Rectal smooth muscle tissue (tissue), 1 donor: ENCODE results near the gene INHBB.

Experiments
- H3K27ac ChIP-seq: one replicate; pipeline ENCODE4 v1.7.0; 2013; ENCODE audit warnings: low read depth, low read length, inconsistent platforms
- H3K27me3 ChIP-seq: one replicate; pipeline ENCODE4 v1.7.0; 2013; ENCODE audit warnings: low read length; ENCODE audit not compliant: control insufficient read depth, insufficient read depth
- H3K36me3 ChIP-seq: one replicate; pipeline ENCODE4 v1.7.0; 2013; ENCODE audit warnings: low read length; ENCODE audit not compliant: control insufficient read depth, insufficient read depth
- H3K4me1 ChIP-seq: one replicate; pipeline ENCODE4 v1.7.0; 2013; ENCODE audit warnings: low read length; ENCODE audit not compliant: control insufficient read depth, insufficient read depth
- H3K4me3 ChIP-seq: one replicate; pipeline ENCODE4 v1.7.0; 2013; ENCODE audit warnings: low read length
- H3K9ac ChIP-seq: one replicate; pipeline ENCODE4 v1.7.0; 2013; ENCODE audit warnings: low read length

The INHBB gene

DNA sequence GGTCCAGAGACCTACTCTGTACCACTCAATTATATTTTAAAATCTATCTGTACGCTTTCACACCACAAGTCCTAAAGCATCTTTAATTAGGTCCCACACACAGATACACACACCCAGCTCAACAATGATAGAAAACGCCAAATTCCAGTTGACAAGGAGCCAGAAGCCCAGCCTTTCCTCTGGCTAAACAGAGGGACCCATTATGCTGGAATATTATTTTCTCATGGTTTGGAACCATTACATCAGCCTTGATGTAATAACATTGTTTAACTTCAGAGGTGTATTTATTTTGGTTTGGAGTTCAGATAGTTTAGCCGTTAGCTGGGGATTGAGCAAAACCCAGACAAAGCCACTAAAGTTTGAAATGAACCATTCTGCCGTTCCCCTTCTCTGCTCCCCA, 14.0 kb upstream of the INHBB start:
- Histone ChIP-seq H3K4me1 (no peaks in the 10 kb centered on the region), H3K27ac (no peak overlapping the region), H3K9ac (no peak overlapping the region), H3K27me3 (no peaks in the 10 kb centered on the region), H3K36me3 (no peaks in the 10 kb centered on the region), H3K4me3 (no peak overlapping the region)

GRCh38 chr2:120332384-120332783, 13.6 kb upstream of the INHBB start:
- Histone ChIP-seq H3K27ac (no peak overlapping the region), H3K9ac (no peak overlapping the region), H3K36me3 (no peaks in the 10 kb centered on the region), H3K27me3 (no peaks in the 10 kb centered on the region), H3K4me1 (no peaks in the 10 kb centered on the region), H3K4me3 (no peak overlapping the region)

DNA sequence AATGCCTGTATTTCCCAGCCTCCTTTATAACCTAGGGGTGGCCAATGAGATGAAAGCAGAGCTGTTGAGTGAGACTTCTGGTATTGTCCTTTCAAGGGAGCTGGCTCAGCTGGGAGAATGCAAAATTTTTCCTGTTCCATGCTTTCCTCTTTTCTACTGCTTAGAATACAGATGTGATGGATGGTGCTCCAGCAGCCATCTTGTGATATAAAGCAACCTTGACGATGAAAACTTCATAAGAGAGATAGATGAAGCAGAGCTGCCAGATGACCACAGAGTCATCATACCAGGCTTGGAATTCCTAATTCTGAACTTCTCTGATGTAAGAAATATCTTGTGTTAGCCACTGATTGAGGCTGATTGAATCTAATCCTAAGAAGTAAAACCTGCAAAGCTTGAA, 11.9 kb upstream of the INHBB start:
- no peaks in the 10 kb centered on the region for H3K27me3 ChIP-seq
- no peak overlapping the region for H3K4me3 ChIP-seq
- no peaks in the 10 kb centered on the region for H3K4me1 ChIP-seq
- H3K9ac ChIP-seq: no peak overlapping the region
- H3K36me3 ChIP-seq: no peaks in the 10 kb centered on the region
- H3K27ac ChIP-seq: no peak overlapping the region

- no peak overlapping the region for H3K4me3 ChIP-seq
- H3K9ac ChIP-seq: no peak overlapping the region
- H3K36me3 ChIP-seq: no peaks in the 10 kb centered on the region
- no peaks in the 10 kb centered on the region for H3K4me1 ChIP-seq
- peaks cover 12% of the 10 kb centered on the region for H3K27me3 ChIP-seq
- no peak overlapping the region for H3K27ac ChIP-seq
These were observed 9.2 kb upstream of the INHBB start for GRCh38 chr2:120336749-120337148.

GRCh38 chr2:120338015-120338414, 7.9 kb upstream of the INHBB start:
- Histone ChIP-seq H3K27ac (no peak overlapping the region), H3K9ac (no peak overlapping the region)

DNA sequence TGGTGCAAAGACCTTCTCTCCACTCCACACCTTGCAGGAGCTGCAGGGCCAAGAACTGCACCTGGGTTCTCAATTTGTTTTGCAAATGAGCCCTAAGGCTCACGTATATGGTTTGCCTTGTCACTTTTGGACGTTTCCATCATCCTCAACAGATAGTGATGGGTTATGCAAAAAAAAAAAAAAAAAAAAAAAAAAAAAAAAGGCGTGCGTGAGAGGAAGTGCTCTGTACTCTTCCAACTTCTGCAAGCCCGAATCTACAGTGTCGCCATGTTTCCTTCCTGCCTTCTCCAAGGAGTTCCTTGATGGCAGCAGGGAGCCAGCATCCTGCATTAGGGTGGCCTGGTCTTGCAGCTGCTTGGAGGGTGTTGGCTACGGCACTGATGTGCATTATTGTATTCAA, 4.0 kb upstream of the INHBB start:
- no peak overlapping the region for H3K9ac ChIP-seq
- no peak overlapping the region for H3K27ac ChIP-seq
- no peak overlapping the region for H3K4me3 ChIP-seq
- no peaks in the 10 kb centered on the region for H3K36me3 ChIP-seq
- H3K4me1 ChIP-seq: no peaks in the 10 kb centered on the region
- H3K27me3 ChIP-seq: peaks cover 34% of the 10 kb centered on the region

More at GRCh38 chr2:120338015-120338414, 7.9 kb upstream of the INHBB start:
- peaks cover 21% of the 10 kb centered on the region for H3K27me3 ChIP-seq
- H3K4me1 ChIP-seq: no peaks in the 10 kb centered on the region
- H3K4me3 ChIP-seq: no peak overlapping the region
- H3K36me3 ChIP-seq: no peaks in the 10 kb centered on the region

GRCh38 chr2:120342446-120342845, 3.5 kb upstream of the INHBB start:
- Histone ChIP-seq H3K27ac (no peak overlapping the region), H3K36me3 (no peaks in the 10 kb centered on the region), H3K4me1 (no peaks in the 10 kb centered on the region), H3K27me3 (peaks cover 36% of the 10 kb centered on the region), H3K9ac (no peak overlapping the region), H3K4me3 (no peak overlapping the region)

DNA sequence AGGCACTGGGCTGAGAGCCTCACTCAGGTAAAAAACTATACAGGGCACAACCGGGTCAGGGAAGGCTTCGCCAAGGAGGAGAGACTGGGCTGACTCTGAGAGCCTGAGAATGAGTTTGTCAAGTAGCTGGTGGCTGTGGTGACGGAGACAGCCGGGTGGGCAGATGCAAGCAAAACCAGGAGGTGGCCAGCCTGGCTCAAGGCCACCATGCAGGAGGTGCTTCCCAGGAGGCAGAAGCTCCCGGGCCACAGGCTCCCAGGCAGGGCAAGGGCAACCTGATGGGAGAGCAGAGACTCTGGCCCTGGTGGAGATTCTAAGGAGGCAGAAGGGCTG, 2.9 kb upstream of the INHBB start:
- Histone ChIP-seq H3K27me3 (peaks cover 39% of the 10 kb centered on the region), H3K36me3 (no peaks in the 10 kb centered on the region), H3K9ac (no peak overlapping the region), H3K27ac (no peak overlapping the region), H3K4me3 (no peak overlapping the region), H3K4me1 (no peaks in the 10 kb centered on the region)

DNA sequence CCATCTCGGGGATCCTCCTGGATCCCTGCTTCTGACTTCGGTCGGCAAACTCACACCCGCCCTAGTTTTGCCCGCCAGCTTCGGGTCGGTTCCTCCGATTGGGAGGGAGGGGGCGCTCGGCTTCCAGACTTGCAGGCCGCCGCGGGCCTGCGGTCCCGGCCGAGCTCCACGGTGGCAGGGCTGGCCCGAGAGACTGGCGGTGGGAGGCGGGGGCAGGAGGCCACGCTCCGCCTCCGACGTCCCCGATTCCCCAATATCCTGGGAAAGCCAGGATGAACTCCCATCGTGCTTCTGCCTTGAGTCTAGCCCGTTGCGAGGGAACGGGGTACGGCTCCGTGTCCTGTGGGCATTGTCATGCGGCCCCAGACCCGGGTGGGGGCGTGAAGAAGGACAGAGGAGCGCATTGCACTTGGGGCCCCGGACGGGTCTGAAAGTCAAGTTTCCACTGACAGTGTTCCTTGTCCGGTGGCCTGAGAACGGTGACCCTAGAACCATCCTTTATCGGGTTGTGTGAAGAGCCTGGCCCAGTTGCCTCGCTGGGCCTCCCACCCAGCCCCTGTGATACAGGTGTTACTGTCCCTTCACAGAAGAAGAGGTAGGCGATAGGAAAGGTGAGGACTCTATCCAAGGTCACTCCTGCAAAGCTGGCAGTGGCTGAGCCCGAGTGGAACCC, 2.4 kb upstream of the INHBB start:
- peaks cover 42% of the 10 kb centered on the region for H3K27me3 ChIP-seq
- peak overlapping the region; percentile 35 for H3K4me3 ChIP-seq
- H3K36me3 ChIP-seq: no peaks in the 10 kb centered on the region
- no peak overlapping the region for H3K27ac ChIP-seq
- H3K9ac ChIP-seq: no peak overlapping the region
- no peaks in the 10 kb centered on the region for H3K4me1 ChIP-seq

DNA sequence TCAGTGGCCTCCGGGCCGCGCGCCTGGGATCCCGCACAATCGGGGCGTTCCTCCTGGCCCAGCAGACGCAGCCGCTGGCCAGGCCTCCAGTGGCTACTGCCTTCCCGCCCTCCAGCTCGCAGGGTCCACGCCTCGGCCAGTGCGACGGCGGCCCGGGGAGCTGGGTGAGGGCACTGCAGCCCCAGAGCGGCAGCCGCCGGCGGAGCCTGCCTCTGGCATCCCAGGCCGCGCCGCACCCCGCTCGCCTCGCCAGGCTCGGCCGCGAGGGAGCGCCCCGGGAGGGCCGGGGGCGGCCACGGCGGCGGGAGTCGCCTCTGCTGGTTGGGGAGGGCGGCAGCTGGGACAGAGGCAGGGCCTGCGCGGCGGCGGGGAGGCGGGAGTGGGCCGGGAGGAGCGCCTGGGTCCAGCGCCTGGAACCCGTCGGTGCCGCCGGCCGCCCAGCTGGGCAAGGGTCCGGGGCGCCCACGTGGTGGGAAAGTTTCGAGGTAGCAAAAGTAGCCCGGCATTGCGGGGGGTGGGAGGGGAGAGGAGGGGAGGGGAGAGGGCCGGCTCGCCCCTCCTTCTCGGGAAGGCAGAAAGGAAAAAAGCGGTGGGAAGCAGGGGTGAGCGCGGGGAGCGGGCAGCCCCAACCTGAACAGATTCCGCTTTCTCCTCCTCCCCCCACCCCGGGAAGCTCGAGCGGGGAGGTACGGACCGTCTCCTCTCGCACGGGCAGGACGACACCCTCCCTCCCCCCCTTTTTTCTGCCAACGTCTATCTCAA, 1.5 kb upstream of the INHBB start:
- no peaks in the 10 kb centered on the region for H3K36me3 ChIP-seq
- H3K4me3 ChIP-seq: peak overlapping the region; percentile 56
- peaks cover 51% of the 10 kb centered on the region for H3K27me3 ChIP-seq
- H3K4me1 ChIP-seq: no peaks in the 10 kb centered on the region
- H3K27ac ChIP-seq: no peak overlapping the region
- H3K9ac ChIP-seq: no peak overlapping the region

DNA sequence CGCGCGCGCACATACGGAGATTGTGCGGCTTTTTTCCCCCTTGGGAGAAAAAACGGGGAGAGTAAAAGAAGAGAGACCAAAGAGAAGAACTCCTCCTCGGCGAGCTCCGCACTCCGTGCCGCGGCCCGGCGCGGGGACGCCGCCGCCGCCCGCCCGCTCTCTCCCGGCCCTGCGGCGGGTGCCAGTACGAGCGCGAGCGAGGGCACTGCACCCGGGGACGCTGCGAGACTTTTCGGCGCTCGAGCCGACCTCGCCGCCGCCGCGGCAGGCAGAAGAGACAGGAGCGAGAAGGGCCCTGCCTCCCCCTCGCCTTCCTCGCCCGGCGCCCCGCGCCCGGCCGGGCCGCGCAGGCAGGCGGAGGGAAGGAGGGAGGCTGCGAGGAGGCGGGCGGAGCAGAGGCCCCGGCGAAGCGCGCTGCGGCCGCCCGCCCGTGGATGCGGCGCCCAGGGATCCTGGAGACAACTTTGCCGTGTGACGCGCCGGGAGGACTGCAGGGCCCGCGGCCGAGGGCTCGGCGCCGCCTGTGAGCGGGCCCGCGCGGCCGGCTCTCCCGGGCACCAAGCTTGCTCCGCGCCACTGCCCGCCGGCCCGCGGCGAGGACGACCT, 857 bp upstream of the INHBB start:
- peaks cover 50% of the 10 kb centered on the region for H3K27me3 ChIP-seq
- no peaks in the 10 kb centered on the region for H3K36me3 ChIP-seq
- H3K9ac ChIP-seq: no peak overlapping the region
- no peaks in the 10 kb centered on the region for H3K4me1 ChIP-seq
- peak overlapping the region; percentile 56 for H3K4me3 ChIP-seq
- no peak overlapping the region for H3K27ac ChIP-seq

DNA sequence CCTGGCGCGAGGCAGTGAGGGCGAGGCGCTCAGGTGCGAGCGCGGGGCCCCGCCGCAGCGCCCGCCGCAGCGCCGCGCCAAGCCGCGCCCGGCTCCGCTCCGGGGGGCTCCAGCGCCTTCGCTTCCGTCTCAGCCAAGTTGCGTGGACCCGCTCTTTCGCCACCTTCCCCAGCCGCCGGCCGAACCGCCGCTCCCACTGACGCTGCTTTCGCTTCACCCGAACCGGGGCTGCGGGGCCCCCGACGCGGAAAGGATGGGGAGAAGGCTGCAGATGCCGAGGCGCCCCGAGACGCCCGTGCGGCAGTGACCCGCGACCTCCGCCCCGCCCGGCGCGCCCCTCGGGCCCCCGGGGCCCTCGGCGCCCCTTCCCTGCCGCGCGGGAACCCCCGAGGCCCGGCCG, 328 bp upstream of the INHBB start:
- H3K4me1 ChIP-seq: no peaks in the 10 kb centered on the region
- no peaks in the 10 kb centered on the region for H3K36me3 ChIP-seq
- peaks cover 49% of the 10 kb centered on the region for H3K27me3 ChIP-seq
- no peak overlapping the region for H3K9ac ChIP-seq
- H3K4me3 ChIP-seq: peak overlapping the region; percentile 56
- no peak overlapping the region for H3K27ac ChIP-seq
